Measurements from ENCODE around the gene HOXB9. TPM values are rescaled to one million over a fixed set of nuclear protein-coding genes. Genes with fewer than 3 reads are reported as not detected.

The HOXB9 gene
- total RNA-seq, 1 donor from 2014 or later: 0.20 TPM

DNA sequence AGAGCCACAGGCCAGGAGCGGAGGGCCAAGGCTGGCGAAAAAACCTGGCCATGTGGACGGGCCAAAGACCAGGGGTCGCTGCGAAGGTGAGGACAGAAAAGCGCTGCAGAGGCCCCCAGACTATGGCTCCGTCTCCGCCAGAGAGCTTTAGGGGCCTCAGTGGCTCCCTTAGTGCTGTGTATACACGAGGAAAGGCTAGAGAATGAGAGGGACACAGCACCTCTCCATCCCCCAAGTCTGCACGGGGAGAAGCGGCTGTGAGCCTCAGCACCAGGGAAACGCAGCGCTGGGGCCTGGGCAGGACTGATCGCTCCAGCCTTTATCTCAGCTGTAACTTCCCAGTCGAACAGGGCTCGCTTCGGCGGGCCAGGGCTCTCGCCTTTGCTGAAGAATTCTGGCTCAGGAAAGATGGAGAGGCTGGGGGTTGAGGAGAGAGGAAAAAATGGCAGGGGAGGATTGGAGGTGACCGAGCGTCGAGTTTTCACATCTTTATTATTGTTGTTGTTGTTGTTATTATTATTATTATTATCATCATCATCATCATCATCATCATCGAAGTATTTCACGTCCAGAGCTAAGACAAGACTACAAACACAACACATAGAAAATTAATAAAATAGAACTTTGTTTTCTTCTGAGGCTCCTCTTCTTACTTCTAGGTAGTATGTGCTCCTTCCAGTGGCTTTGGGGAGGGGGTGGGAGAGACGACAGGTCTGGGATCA is 30.7 kb downstream of the HOXB9 start:
- peaks cover 94% of the 10 kb centered on the region for H3K27me3 Mint-ChIP-seq (ENCODE audit: low read depth)
- no peak overlapping the region for H3K4me3 Mint-ChIP-seq (ENCODE audit: unreplicated experiment)
- peaks cover 2% of the 10 kb centered on the region for H3K36me3 Mint-ChIP-seq (ENCODE audit: low read depth)
- no peaks in the 10 kb centered on the region for H3K9me3 Mint-ChIP-seq (ENCODE audit: low read depth)
- TF ChIP-seq, protein P1, sequence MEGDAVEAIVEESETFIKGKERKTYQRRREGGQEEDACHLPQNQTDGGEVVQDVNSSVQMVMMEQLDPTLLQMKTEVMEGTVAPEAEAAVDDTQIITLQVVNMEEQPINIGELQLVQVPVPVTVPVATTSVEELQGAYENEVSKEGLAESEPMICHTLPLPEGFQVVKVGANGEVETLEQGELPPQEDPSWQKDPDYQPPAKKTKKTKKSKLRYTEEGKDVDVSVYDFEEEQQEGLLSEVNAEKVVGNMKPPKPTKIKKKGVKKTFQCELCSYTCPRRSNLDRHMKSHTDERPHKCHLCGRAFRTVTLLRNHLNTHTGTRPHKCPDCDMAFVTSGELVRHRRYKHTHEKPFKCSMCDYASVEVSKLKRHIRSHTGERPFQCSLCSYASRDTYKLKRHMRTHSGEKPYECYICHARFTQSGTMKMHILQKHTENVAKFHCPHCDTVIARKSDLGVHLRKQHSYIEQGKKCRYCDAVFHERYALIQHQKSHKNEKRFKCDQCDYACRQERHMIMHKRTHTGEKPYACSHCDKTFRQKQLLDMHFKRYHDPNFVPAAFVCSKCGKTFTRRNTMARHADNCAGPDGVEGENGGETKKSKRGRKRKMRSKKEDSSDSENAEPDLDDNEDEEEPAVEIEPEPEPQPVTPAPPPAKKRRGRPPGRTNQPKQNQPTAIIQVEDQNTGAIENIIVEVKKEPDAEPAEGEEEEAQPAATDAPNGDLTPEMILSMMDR (IDR thresholded peaks at IDR 0.05): no peak
- peaks cover 16% of the 10 kb centered on the region for H3K4me1 Mint-ChIP-seq (ENCODE audit: low read depth)
- H3K27ac Mint-ChIP-seq (ENCODE audit: unreplicated experiment): no peak overlapping the region
- DNase-seq (ENCODE audit: low spot score): no peak

DNA sequence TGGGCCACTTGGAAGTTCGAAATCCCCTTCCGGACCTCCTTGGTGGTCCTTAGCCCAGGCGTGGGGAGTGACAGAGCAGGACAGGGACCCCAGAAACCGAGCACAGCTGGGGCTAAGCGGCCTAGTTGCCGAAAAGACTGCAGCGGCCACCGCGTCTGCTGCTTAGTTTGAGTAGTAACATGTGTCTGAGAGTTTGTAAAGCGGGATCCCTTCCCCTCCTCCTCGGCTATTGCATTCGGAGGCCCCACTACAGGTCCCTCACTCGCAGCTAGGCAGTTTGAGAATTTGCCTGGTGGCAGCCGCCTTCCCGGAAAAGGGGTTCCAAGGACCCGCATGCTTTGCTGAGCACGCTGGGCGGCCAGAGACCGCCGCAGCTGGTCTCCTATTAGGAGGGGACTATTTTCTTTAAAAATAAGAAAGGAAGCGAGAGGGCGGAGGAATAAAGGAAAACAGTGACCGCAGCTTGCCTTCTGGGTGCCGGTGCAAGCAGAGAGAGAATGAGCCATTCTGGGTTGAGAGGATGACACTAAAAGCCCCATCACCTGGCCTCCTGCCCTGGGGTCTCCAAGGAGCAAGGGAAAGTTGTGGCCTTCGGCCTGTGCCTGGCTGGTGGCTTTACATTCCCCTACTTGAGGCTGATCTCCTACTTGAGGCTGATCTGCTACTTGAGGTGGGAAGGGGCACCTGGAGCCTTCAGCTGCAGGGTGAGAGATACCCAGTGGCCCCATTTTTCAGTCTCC is 31.4 kb downstream of the HOXB9 start:
- peaks cover 94% of the 10 kb centered on the region for H3K27me3 Mint-ChIP-seq (ENCODE audit: low read depth)
- H3K4me1 Mint-ChIP-seq (ENCODE audit: low read depth): peaks cover 16% of the 10 kb centered on the region
- DNase-seq (ENCODE audit: low spot score): no peak
- H3K27ac Mint-ChIP-seq (ENCODE audit: unreplicated experiment): no peak overlapping the region
- TF ChIP-seq, protein P1 (IDR thresholded peaks at IDR 0.05): no peak
- H3K9me3 Mint-ChIP-seq (ENCODE audit: low read depth): no peaks in the 10 kb centered on the region
- no peak overlapping the region for H3K4me3 Mint-ChIP-seq (ENCODE audit: unreplicated experiment)
- H3K36me3 Mint-ChIP-seq (ENCODE audit: low read depth): peaks cover 2% of the 10 kb centered on the region

DNA sequence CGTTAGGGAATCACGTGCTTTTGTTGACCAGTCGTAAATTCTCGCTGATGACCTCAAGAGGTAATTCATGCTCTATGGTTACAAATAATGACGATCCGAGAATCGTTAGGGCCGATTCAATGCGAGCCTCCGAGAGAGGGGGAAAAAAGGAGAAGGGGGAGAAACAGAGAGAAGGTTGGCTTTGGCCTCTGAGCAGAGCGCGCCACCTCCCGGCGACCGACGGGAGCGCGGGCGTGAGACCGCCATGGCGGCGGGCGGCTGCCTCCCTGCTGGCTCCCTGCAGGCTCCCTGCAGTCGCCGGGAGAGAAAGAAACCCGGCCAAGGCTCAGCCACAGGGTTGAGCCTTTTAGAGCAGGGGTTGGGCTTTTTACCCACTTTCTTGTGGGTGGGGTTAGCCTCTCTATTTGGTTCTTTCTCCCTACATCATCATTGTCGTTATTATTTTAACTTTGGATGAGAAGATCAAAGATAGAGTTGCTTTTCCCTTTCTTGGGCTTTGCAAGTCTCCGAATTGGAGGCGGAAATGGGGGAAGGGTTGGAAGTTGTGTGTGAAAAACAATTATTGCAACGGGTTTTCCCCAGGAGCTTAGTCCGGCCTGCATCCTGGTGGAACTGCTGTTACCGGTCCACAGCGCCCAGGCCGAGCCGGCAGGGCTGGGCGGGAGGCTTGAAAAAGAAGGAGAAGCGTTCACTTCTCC is 32.2 kb downstream of the HOXB9 start:
- no peaks in the 10 kb centered on the region for H3K9me3 Mint-ChIP-seq (ENCODE audit: low read depth)
- no peak for DNase-seq (ENCODE audit: low spot score)
- H3K27ac Mint-ChIP-seq (ENCODE audit: unreplicated experiment): no peak overlapping the region
- peaks cover 94% of the 10 kb centered on the region for H3K27me3 Mint-ChIP-seq (ENCODE audit: low read depth)
- H3K4me3 Mint-ChIP-seq (ENCODE audit: unreplicated experiment): no peak overlapping the region
- TF ChIP-seq, protein P1 (IDR thresholded peaks at IDR 0.05): peak; percentile 80
- H3K4me1 Mint-ChIP-seq (ENCODE audit: low read depth): peaks cover 16% of the 10 kb centered on the region
- peaks cover 2% of the 10 kb centered on the region for H3K36me3 Mint-ChIP-seq (ENCODE audit: low read depth)

DNA sequence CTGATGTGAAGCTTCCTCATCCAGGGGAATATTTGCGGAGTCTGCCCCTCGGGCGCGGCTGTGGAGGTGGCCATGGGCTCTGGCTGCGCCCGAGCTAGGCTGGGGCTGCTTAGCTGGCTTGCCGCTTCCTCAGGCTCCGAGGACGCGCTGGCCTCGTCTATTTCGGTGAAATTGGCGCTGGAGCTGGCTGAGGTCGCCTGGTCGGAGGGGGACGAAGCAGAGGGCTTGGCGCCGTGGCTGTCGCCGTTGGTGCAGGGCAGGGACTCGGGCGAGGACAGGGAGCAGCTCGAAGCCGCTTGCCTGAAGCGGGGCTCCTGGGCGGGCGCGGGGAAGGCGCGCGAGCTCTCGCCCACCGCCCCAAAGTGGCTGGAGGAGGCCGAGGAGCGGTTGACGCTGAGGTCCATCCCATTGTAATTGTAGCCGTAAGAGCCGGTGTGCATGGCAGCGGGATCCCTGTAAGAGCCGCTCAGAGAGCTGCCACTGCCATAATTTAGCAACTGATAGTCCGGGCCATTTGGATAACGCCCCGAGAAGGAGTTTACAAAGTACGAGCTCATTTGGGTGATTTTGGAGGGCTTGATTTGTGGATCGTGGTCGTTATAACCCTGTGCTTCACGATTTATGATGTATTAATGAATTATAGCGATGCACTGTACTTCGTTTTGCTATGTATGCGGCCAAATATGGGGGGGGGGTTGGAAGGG is 32.9 kb downstream of the HOXB9 start, which contains the start of gene HOXB5:
Gene HOXB5, minus strand, starts transcription at position 654 of the 704 bp plus-strand sequence. Its CDS starts 97 bp downstream, at position 557.
- DNase-seq (ENCODE audit: low spot score): no peak
- H3K4me1 Mint-ChIP-seq (ENCODE audit: low read depth): peaks cover 15% of the 10 kb centered on the region

More for the DNA sequence above, 32.9 kb downstream of the HOXB9 start, which contains the start of gene HOXB5:
- no peak within 1 kb of the TSS for H3K4me3 Mint-ChIP-seq (ENCODE audit: unreplicated experiment)
- no peak within 1 kb of the TSS for H3K27ac Mint-ChIP-seq (ENCODE audit: unreplicated experiment)
- peaks cover 94% of the 10 kb centered on the region for H3K27me3 Mint-ChIP-seq (ENCODE audit: low read depth)
- peaks cover 2% of the 10 kb centered on the region for H3K36me3 Mint-ChIP-seq (ENCODE audit: low read depth)
- TF ChIP-seq, protein P1 (IDR thresholded peaks at IDR 0.05): no peak
- H3K9me3 Mint-ChIP-seq (ENCODE audit: low read depth): no peaks in the 10 kb centered on the region
